IMR-90 (cell line): Measurements from ENCODE around the gene CYP8B1. TPM values are rescaled to one million over a fixed set of nuclear protein-coding genes. Genes with fewer than 3 reads are reported as not detected.

ENCODE experiments used
- ATAC-seq: fragments of 200-7000 bp; cut with Tn5 transposase; 2 replicates; pipeline ENCODE4 v1.9.1; 2020; ENCODE audit warnings: low read depth, mild to moderate bottlenecking, moderate library complexity
- BruUV-seq: library from RNA; stranded (reverse); fragments of 400-500 nt; replicated peaks from 2 replicates; lab custom pipeline; 2021; lab: Mats Ljungman, UMichigan
- CTCF ChIA-PET: fragments of 300-600 bp; formaldehyde crosslinking; extraction: SDS; loops from one replicate; lab custom pipeline; 2021; ENCODE audit warnings: antibody characterized with exemption; lab: Yijun Ruan, JAX
- POLR2A ChIA-PET: fragments of 300-600 bp; sonication (Branson Sonifier 250); formaldehyde crosslinking; loops from one replicate; lab custom pipeline; 2022; ENCODE audit warnings: antibody characterized with exemption; ENCODE audit not compliant: unreplicated experiment; lab: Charles Lee
- DNase-seq: peaks from one replicate; pipeline ENCODE4 v3.0.0; 2013
- H2AFZ ChIP-seq: replicated peaks from 2 replicates; pipeline ENCODE3; 2013; ENCODE audit warnings: low read length, mild to moderate bottlenecking; ENCODE audit not compliant: poor library complexity
- H2AK5ac ChIP-seq: 2 replicates; pipeline ENCODE4 v1.6.1; 2013; ENCODE audit warnings: low read depth, low read length, inconsistent platforms
- H2AK9ac ChIP-seq: replicated peaks from 2 replicates; pipeline ENCODE3; 2013; ENCODE audit warnings: mild to moderate bottlenecking, low read depth, low read length, moderate library complexity; ENCODE audit not compliant: poor library complexity
- H2BK120ac ChIP-seq: 2 replicates; pipeline ENCODE4 v1.6.1; 2013; ENCODE audit warnings: low read depth, low read length, inconsistent platforms
- H2BK15ac ChIP-seq: 3 replicates; pipeline ENCODE4 v1.6.1; 2013; ENCODE audit warnings: low read depth, low read length, inconsistent platforms
- H2BK20ac ChIP-seq: 2 replicates; pipeline ENCODE4 v1.6.1; 2013; ENCODE audit warnings: low read depth, mild to moderate bottlenecking, inconsistent platforms, low read length, moderate library complexity
- H2BK5ac ChIP-seq: 2 replicates; pipeline ENCODE4 v1.6.1; 2013; ENCODE audit warnings: mild to moderate bottlenecking, low read depth, low read length, inconsistent platforms; ENCODE audit not compliant: poor library complexity, severe bottlenecking
- H3K14ac ChIP-seq: replicated peaks from 2 replicates; pipeline ENCODE4 v1.6.1; 2013; ENCODE audit warnings: low read depth, low read length, inconsistent platforms
- H3K18ac ChIP-seq: 2 replicates; pipeline ENCODE4 v1.6.1; 2013; ENCODE audit warnings: low read depth, low read length, control low read depth
- H3K23ac ChIP-seq: 2 replicates; pipeline ENCODE4 v1.6.1; 2013; ENCODE audit warnings: low read depth, low read length, inconsistent platforms
- H3K27ac ChIP-seq: 2 replicates; pipeline ENCODE4 v1.5.1; 2013; ENCODE audit warnings: mild to moderate bottlenecking, control low read depth, low read length; ENCODE audit not compliant: insufficient read depth
- H3K27me3 ChIP-seq: 2 replicates; pipeline ENCODE4 v1.6.1; 2013; ENCODE audit warnings: low read length; ENCODE audit not compliant: control insufficient read depth, insufficient read depth
- H3K36me3 ChIP-seq: 2 replicates; pipeline ENCODE4 v1.6.1; 2013; ENCODE audit warnings: low read length, mixed read lengths; ENCODE audit not compliant: control insufficient read depth, insufficient read depth
- H3K4ac ChIP-seq: 2 replicates; pipeline ENCODE4 v1.6.1; 2013; ENCODE audit warnings: low read depth, low read length, inconsistent platforms
- H3K4me1 ChIP-seq: 2 replicates; pipeline ENCODE4 v1.6.1; 2013; ENCODE audit warnings: low read length, mixed read lengths; ENCODE audit not compliant: control insufficient read depth, insufficient read depth
- H3K4me2 ChIP-seq: 2 replicates; pipeline ENCODE4 v1.6.1; 2013; ENCODE audit warnings: low read depth, mild to moderate bottlenecking, control low read depth, low read length, moderate library complexity
- H3K4me3 ChIP-seq: 2 replicates; pipeline ENCODE4 v1.5.1; 2013; ENCODE audit warnings: low read depth, mild to moderate bottlenecking, control low read depth, low read length, moderate library complexity; ENCODE audit not compliant: insufficient read depth
- H3K56ac ChIP-seq: 2 replicates; pipeline ENCODE4 v1.6.1; 2013; ENCODE audit warnings: low read length, inconsistent platforms; ENCODE audit not compliant: insufficient read depth; ENCODE audit errors: extremely low read depth
- H3K79me1 ChIP-seq, 2 experiments: 2 replicates each; pipeline ENCODE4 v1.6.1; 2013; ENCODE audit warnings: low read length in 2 of 2, inconsistent platforms in 1 of 2, low read depth in 1 of 2
- H3K9ac ChIP-seq: 2 replicates; pipeline ENCODE4 v1.6.1; 2013; ENCODE audit warnings: low read depth, low read length, control low read depth
- H3K9me1 ChIP-seq: 2 replicates; pipeline ENCODE4 v1.6.1; 2013; ENCODE audit warnings: low read length, inconsistent platforms; ENCODE audit not compliant: insufficient read depth
- H3K9me3 ChIP-seq: 2 replicates; pipeline ENCODE4 v1.6.1; 2013; ENCODE audit warnings: low read length; ENCODE audit not compliant: control insufficient read depth, insufficient read depth
- H4K20me1 ChIP-seq: 2 replicates; pipeline ENCODE4 v1.6.1; 2013; ENCODE audit warnings: low read length, inconsistent platforms; ENCODE audit not compliant: insufficient read depth
- H4K5ac ChIP-seq: 2 replicates; pipeline ENCODE4 v1.6.1; 2013; ENCODE audit warnings: mild to moderate bottlenecking, low read depth, low read length, control low read depth
- H4K8ac ChIP-seq, 2 experiments: 2 replicates each; pipeline ENCODE4 v1.6.1; 2013; ENCODE audit warnings: low read depth in 2 of 2, low read length in 2 of 2, control low read depth in 1 of 2, inconsistent platforms in 1 of 2
- H4K91ac ChIP-seq: 2 replicates; pipeline ENCODE4 v1.6.1; 2013; ENCODE audit warnings: low read depth, low read length, inconsistent platforms; ENCODE audit not compliant: insufficient read depth
- CEBPB ChIP-seq: IDR thresholded peaks from 2 replicates; pipeline ENCODE4 v1.6.1; 2012; ENCODE audit warnings: low read depth, low read length, improper control_type of control experiment
- CTCF ChIP-seq: conservative IDR thresholded peaks from 2 replicates; pipeline ENCODE4 v1.5.1; 2012; ENCODE audit warnings: mild to moderate bottlenecking, low read depth, low read length, improper control_type of control experiment
- FOS ChIP-seq: fragments of 150-350 bp; IDR thresholded peaks from 2 replicates; pipeline ENCODE4 v1.6.1; 2016; ENCODE audit warnings: low read depth, low read length
- MAFK ChIP-seq: IDR thresholded peaks from 2 replicates; pipeline ENCODE4 v1.6.1; 2012; ENCODE audit warnings: low read depth, low read length, improper control_type of control experiment
- MAZ ChIP-seq: IDR thresholded peaks from 2 replicates; pipeline ENCODE4 v1.6.1; 2012; ENCODE audit warnings: low read depth, mild to moderate bottlenecking, low read length, improper control_type of control experiment, moderate library complexity, borderline replicate concordance
- MXI1 ChIP-seq: IDR thresholded peaks from 2 replicates; pipeline ENCODE4 v1.6.1; 2012; ENCODE audit warnings: low read depth, mild to moderate bottlenecking, low read length, moderate library complexity, borderline replicate concordance
- NFE2L2 ChIP-seq: fragments of 150-350 bp; IDR thresholded peaks from 2 replicates; pipeline ENCODE4 v1.6.1; 2016; ENCODE audit warnings: low read depth, mild to moderate bottlenecking, low read length
- POLR2A ChIP-seq: IDR thresholded peaks from 2 replicates; pipeline ENCODE4 v1.6.1; 2012; ENCODE audit warnings: mild to moderate bottlenecking, low read depth, low read length
- RAD21 ChIP-seq: IDR thresholded peaks from 2 replicates; pipeline ENCODE4 v1.6.1; 2012; ENCODE audit warnings: low read length, improper control_type of control experiment
- RCOR1 ChIP-seq: IDR thresholded peaks from 2 replicates; pipeline ENCODE4 v1.6.1; 2012; ENCODE audit warnings: mild to moderate bottlenecking, low read length, improper control_type of control experiment; ENCODE audit not compliant: insufficient replicate concordance
- RFX5 ChIP-seq: IDR thresholded peaks from 2 replicates; pipeline ENCODE4 v1.8.0; 2012; ENCODE audit warnings: low read depth, mild to moderate bottlenecking, low read length, moderate library complexity
- dilution Hi-C: fragments of 300-500 bp; cut with HindIII; formaldehyde crosslinking; loops from one replicate; pipeline ENCODE4 v1.14.3; 2018; ENCODE audit warnings: low sequenced_read_pairs; ENCODE audit not compliant: unreplicated experiment
- in situ Hi-C: fragments of 300-500 bp; cut with MboI; formaldehyde crosslinking; loops from 3 replicates; pipeline ENCODE4 v1.14.3; 2019; ENCODE audit warnings: low sequenced_read_pairs, inconsistent platforms, mixed read lengths
- intact Hi-C: fragments of 100-400 bp; cut with micrococcal nuclease; formaldehyde crosslinking; loops from 2 replicates; pipeline ENCODE4 v1.10.0; 2022
- polyA plus RNA-seq, 3 experiments: library from polyadenylated mRNA; depleted of rRNA; stranded (reverse); fragments of >200 nt; gene quantifications; 2 replicates each; pipeline ENCODE4 v1.2.3, GENCODE V29; 2012; ENCODE audit warnings: low replicate concordance in 1 of 3
- total RNA-seq: library from RNA; depleted of rRNA; stranded (reverse); fragments of >200 nt; gene quantifications from 2 replicates; pipeline ENCODE4 v1.2.3, GENCODE V29; 2012

Gene CYP8B1
- total and polyA plus RNA-seq, 2 of the 4 experiments (the other 2 are of a cell fraction): not detected

GRCh38 chr3:42895580-42895868, 19.8 kb upstream of the CYP8B1 start:
- Histone ChIP-seq H2BK5ac (no peak overlapping the region), H2BK20ac (no peak overlapping the region), H3K27ac (no peak overlapping the region), H3K36me3 (no peaks in the 10 kb centered on the region), H3K27me3 (no peaks in the 10 kb centered on the region), H4K91ac (no peak overlapping the region), H3K18ac (no peak overlapping the region), H3K9me3 (no peaks in the 10 kb centered on the region), H2BK120ac (no peak overlapping the region), H3K4me1 (no peaks in the 10 kb centered on the region), H4K20me1 (no peaks in the 10 kb centered on the region), H2AK9ac (no peak overlapping the region), H2AK5ac (no peak overlapping the region), H3K9me1 (no peaks in the 10 kb centered on the region), H2AFZ (no peak overlapping the region), H3K56ac (no peak overlapping the region), H4K8ac (no peak overlapping the region), H4K5ac (no peak overlapping the region), H3K9ac (no peak overlapping the region), H3K4me3 (no peak overlapping the region), H2BK15ac (no peak overlapping the region), H3K79me1 (no peaks in the 10 kb centered on the region), H3K23ac (no peak overlapping the region), H3K4me2 (no peak overlapping the region), H3K4ac (no peak overlapping the region), H3K14ac (no peak overlapping the region)
- in situ Hi-C loops: no loop called here
- DNase-seq (no peak), ATAC-seq (no peak)
- dilution Hi-C loops: no loop called here
- intact Hi-C loops: no loop called here
- POLR2A ChIA-PET: no interaction called here
- BruUV-seq: no TSS peak
- TF ChIP-seq FOS: no peak
- no peak for TF ChIP-seq RFX5
- TF ChIP-seq MAFK: no peak
- no peak for TF ChIP-seq MXI1
- no peak for TF ChIP-seq POLR2A
- no peak for TF ChIP-seq RAD21
- no peak for TF ChIP-seq CTCF
- no peak for TF ChIP-seq CEBPB
- TF ChIP-seq MAZ: no peak
- no peak for TF ChIP-seq NFE2L2
- TF ChIP-seq RCOR1: no peak
- CTCF ChIA-PET: no interaction called here
